ENCODE results near the gene ITGA2. TPM values are rescaled to one million over a fixed set of nuclear protein-coding genes. Genes with fewer than 3 reads are reported as not detected.

Gene ITGA2
- polyA plus RNA-seq, 4 donors, result 23.4 to 29.0 (median 25.5) TPM

DNA sequence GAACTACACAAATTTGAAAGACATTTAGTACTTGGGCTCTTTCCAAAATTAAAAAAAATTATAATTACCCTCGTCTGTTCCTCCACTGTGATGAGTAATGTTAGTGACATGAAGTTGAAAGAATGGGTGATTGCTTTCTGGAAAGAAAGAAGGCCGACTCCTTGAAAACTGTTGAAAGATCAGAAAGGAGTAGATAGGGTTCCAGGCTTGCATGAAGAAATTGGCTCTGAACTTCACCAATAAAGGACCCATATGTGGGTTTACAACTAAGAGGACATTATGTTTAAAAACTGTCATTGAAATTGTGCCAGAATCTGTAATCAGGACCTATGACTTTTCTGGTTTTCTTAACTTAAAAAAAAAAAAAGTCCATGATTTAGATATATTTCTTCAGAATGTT is 141.1 kb downstream of the ITGA2 start:
- no peak for DNase-seq (ENCODE audit: low read depth in 4 of 4, low spot score in 2 of 4)

DNA sequence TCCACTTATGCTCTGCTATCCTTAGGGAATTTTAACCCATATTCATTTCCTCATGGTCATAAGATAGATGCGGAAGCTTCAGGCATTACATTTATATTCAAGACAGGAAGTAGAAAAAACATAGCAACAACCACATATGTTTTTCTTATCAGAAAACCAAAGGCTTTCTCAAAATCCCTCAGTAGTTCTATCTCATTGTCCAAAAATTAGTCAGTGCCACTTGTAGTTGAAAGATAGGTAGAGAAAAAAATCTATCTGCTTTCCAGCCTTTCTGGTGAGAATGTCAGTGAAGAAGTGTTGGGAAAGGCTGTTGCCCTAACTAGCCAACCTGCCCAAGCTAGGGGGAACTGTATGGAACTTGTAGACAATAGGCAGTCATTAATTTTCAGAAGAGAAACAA is 143.9 kb downstream of the ITGA2 start:
- no peak for DNase-seq (ENCODE audit: low read depth in 4 of 4, low spot score in 2 of 4)

Other genes starting within 250 kb of the ITGA2 start
- gene ITGA1, start 201.4 kb upstream of the ITGA2 start, polyA plus RNA-seq (ENCODE audit: insufficient read length in 4 of 4), result 10 to 100 TPM; 44.7 to 56.2 (median 52.0) TPM
- gene PELO, start 201.4 kb upstream of the ITGA2 start, polyA plus RNA-seq (ENCODE audit: insufficient read length in 4 of 4), result 10 to 100 TPM; 26.4 to 31.9 (median 27.9) TPM
- gene MOCS2, start 120.4 kb downstream of the ITGA2 start, polyA plus RNA-seq (ENCODE audit: insufficient read length in 4 of 4), result 10 to 100 TPM; 63.3 to 91.3 (median 75.2) TPM

Data from left renal cortex interstitium (tissue), 4 donors.